Hematopoietic multipotent progenitor cell (in vitro differentiated cells): ENCODE data around the gene NQO2. TPM values are rescaled to one million over a fixed set of nuclear protein-coding genes. Genes with fewer than 3 reads are reported as not detected.

Experiments used
- DNase-seq, 3 donors: peaks; one replicate each; pipeline ENCODE4 v3.0.0-alpha.2; 2011 to 2015; ENCODE audit warnings: low read depth in 2 of 3, low spot score in 2 of 3
- total RNA-seq: library from RNA; depleted of rRNA; stranded (reverse); fragments of >200 nt; gene quantifications from one replicate; pipeline ENCODE4 v1.2.3, GENCODE V29; 2012

NQO2 gene, protein sequence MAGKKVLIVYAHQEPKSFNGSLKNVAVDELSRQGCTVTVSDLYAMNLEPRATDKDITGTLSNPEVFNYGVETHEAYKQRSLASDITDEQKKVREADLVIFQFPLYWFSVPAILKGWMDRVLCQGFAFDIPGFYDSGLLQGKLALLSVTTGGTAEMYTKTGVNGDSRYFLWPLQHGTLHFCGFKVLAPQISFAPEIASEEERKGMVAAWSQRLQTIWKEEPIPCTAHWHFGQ
- total RNA-seq, result 21.8 TPM

DNA sequence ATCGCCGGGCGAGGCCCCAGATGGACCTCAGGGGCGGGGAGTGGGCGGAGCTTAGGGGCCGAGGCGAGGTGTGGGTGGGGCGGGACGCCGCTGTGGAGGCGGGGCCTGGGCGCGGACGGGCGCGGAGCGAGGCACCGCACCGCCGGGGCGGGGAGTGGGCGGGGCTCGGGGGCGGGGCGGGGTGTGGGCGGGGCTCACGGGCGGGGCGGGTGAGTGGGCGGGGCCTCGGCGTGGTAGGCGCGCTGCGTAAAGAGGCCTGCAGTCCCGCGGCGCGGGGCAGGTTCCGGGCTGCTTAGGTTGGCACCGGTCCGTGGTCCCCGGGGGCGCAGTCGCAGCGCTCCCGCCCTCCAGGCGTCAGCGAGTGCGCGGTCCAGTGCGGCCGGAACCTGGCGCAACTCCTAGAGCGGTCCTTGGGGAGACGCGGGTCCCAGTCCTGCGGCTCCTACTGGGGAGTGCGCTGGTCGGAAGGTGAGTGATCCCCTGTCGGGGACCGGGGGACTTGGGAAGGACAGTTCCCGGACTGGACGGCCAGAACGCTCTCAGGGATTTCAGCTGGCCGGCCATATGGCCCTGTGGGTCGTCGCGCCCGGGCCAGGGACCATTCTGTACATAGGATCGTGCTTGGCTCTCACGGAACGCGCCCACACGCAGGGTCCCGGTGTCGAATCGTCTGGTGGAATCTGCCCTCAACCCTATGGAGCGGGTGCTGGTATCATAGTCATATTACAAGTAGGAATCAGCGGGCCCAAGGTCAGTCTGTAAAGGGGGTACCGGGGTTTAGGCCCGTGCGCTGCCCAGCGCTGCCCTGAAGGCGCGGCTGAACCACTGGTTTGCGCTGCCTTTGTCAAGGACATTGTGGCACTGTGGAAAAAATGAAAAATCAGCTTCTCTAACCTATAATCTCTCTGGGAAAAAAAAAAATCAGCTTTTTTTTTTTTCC, at the start of gene NQO2:
Gene NQO2 (plus strand): TSS at position 277 of the 940 bp plus-strand sequence. CDS start 6,659 bp downstream, outside the sequence.
- peak; percentile 78 to 85 (median 84) for DNase-seq

DNA sequence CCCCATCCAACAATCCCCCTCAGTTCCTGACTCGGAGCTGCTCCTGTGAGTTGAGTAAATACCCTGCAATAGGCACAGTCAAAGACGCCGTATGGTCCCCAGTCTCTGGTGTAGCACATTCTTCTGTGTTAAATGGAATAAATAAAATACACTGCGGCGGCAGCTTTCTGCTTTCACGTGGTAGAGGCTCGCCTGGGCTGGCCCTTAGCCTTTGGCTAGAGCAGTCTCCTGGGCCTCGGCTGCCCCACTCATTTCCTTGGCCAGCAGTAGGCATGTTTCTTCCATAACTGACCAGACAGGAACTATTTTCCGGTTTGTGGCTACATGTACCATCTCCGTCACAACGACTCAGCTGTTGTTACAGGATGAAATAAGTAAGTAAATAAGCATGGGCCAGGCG, 49.0 kb upstream of the NQO2 start:
- DNase-seq, result no peak

DNA sequence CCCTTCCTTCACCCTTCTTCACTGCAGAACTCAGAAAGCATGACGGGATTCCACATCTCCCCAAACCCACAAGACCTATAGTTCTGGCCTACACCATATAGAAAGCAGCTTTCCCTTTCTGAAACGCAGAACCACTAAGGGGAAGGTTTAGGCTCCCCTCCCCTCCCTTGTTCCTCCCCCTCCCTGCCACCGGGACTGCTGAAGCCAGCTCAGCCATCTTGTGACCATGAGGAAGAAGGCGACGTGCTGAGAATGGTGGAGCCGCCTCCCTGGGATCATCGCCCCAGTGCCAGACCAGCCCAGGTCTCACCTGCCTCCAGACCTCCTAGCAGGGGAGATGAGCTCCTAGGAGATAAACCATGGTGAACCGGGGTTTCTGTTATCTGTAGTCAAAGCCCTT, 48.0 kb upstream of the NQO2 start:
- DNase-seq, result peak in 1 of 3 donors; percentile 76

DNA sequence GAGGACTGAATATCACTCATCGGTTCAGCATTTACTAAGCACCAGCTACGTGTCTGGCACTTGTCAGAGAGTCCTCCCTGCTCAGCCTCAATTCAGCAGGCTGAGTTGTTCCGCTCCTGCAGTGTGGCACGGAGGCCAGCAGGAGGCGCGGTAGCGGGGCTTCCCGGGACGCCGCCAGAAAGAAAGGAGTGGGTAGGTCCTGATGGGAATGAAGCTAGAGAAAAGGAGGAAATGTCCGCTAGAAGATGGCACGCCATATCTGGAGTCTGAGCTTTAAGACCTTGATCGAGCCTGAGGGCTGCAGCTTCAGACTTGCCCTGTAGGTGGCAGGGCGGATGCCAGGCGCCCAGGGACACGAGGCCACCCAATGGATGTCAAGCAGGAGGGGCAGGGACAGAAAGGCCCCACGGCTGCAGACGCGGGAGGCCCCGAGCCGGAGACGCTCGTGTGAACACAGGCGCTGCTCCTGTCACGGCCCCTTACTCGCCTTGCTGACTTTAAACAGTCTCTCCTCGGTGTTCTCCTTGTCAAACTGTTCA, 47.1 kb upstream of the NQO2 start:
- DNase-seq, result peak in 2 of 3 donors; percentile 77 to 83

DNA sequence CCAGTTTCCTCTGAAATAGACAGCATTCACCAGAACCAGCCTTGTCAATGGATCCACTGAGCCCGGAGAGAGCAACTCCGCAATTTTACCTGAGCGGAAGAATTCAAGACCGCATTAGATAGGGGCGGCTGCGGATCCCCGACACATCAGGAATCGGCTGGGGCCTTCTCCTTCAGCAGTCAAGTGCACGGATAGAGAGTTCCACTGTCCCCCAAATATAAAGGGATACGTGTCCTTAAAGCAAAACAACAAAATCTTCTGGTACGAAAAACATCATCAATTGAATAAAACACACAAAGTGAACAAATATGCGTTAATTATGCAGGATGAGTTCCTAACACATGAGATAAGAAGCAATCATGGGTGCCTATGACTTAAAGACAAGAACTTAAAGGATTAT, 46.6 kb upstream of the NQO2 start:
- DNase-seq, result no peak

DNA sequence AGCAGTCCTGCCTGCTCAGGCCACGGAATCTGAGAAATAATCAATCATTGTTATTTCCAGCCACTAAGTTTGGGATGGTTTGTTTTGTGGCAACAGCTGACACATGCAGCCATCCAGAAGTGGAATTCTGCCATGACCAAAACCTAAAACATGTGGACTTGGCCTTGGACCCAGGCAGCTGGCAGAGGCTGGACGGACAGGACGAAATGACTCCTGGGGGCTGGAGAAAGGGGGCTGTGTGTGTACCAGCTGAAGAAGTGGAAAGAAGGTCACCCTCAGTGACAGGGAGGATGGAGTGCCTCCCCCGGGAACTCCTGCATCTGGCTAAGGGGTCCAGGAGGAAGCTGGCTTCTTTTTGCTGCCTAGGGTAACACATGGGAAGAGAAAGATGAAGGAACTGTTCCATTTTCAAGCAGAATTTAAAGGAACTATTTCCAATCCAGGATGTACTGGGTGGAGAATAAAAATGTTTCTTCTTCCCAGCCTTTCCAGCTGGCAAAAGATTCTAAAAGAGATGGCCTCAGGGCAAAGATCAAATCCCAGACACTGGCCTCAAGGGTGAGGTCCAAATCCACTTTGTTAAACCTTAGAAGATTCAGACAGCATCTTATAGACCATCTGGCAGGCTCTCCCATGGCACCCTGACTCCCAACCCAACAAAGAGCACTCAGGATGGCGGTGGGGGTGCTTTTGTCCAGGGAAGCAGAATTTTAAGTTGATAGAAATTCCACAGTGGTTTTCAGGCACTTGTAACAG, 42.6 kb upstream of the NQO2 start:
- no peak for DNase-seq

DNA sequence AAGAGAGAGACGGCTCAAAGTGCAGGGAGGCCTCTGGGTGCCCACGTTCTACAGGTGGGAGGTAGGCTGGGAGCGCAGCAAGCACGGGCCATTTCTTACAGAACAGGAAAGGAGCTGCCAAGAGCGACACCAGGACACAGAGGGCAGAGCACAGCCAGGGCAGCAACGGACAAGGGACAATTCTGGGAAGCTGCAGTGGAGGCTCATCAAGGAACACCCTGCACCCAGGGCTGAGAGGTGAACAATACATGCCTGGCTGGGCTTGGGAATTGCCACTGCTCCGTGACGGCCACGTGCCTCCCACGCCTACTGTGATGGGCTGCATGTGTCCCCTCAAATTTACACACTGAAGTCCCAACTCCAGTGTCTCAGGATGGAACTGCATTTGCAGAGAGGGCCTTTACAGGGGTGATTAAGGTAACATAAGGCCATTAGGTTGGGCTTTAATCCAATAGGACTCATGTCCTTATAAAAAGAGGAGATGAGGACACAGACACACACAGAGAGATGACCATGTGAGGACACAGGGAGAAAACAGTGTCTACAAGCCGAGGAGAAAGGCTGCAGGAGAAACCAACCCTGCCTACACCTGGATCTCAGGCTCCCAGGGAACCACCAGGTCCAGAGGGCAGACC, 41.9 kb upstream of the NQO2 start:
- DNase-seq, result no peak

DNA sequence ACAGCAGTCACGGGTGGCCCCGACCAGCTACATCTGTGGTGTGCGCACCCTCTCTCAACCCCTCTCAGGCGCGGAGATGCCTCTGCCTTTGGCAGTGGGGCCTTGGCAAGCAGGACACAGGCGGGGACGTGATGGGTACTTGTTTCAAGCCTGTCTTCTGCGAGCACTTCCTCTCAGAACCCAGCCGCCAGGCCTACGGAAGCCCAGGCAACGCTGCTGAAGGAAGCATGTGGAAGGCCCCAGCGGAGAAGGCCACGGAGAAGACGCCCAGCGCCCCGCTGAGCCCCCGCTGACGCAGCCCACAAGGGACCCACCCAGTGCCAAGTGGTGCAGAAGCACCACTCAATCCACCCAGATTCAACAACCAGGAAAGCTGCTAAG, 41.4 kb upstream of the NQO2 start:
- DNase-seq, result peak in 2 of 3 donors; percentile 63 to 76

DNA sequence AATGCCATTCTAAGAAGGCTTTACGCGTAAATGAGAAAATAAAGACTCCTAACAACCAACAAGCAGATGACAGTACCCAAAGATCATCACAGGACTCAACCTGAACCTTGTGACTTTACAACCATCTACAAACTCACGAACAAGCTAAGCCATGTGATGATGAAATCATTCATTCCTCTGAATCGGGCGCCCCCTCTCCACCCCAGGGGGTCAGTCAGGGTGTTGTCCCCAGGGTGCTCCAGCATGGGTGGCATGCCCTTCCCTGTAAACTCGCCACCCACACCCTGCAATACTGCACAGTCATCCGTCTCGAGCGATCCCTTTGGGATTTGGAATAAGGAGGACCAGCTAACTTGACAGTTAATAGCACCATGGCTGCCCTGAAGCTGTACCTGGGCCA, 40.9 kb upstream of the NQO2 start:
- DNase-seq, result no peak

DNA sequence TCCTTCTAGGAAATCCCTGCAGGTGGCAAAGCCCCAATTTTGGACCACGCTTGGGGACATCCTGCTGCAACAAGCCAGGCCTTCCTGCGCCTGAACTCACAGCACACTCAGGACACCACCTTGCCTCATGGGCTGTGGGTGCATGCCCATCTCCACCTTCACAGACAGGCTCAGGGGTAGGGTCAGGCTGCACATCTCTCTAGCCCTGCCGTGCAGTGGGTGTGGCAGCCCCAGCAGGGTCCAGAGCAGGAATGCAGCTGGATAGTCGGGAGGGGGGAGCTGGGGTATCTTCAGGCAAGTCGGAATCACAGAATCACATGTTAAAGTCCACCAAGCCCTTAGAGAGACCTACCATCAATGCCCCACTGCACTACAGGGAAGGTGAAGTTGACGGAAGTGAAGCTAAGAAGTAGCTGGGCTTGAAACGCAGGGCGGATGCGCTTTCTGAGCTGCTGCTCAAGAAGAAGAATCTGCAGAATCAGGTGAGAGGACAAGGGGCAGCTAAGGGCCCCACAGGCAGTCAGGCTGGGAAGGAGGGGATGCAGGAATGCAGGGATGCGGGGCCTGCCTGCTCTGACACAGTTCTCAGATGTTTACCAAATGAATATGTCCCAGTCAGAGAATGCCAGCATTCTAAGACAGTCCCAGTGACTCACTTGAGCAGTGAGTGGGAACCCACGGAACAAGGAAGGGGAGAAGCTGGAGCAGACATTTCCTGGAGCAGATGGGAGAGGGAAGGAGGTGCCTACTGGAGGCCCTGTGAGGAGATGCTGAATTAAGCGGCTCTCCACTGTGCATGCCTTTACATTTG, 39.6 kb upstream of the NQO2 start:
- DNase-seq, result no peak

DNA sequence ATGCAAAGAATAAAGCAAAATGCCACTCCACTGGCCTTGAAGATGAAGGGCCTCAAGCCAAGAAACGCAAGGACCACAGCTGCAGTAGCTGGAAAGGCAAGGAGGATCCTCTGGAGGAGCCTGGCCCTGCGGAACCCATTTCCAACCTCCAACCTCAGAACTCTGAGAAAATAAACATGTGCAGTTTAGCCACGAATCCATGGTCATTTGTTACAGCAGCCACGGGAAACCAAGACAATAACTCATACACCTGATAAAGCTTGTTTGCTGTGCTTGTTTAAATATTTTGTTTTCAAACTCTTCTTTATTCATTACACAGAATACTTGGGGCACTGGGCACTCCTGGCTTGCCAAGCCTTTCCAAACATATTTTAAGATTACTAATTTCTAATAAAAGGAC, 38.8 kb upstream of the NQO2 start:
- DNase-seq, result no peak

DNA sequence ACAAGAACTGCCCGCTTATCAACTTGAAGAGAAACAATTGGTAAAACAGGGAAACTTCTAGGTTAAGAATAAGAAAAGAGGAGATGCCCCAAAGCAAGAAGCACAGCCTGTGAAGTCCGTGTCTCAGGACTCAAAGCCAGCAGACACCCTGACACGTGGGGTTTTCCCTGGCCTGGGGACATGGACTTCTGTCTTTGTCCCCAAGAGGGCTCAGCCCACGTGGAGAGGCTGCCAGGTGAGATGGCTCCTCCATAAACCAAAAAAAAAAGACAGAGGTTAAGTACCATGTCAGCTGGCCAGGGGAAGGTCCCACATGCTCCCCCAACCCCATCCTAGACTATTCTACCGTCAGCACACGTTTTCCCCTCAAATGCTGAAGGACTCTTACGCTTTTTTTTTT, 38.2 kb upstream of the NQO2 start:
- no peak for DNase-seq

DNA sequence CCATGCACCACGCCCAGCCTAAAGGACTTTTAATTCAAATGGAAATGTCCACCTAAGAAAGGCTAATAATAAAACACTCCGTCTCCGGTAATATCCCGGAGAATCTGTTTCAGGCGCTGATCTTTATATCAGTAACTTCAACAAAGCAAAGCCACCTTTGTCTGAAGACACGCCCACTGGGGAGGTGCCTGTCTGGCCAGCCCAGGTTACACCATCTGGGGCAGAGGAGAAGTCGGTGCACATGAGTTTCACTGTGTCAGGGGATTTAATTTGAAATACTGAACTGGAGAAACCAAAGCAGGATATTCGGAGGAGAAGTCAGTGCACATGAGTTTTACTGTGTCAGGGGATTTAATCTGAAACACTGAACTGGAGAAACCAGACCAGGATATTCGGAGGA, 37.7 kb upstream of the NQO2 start:
- no peak for DNase-seq

DNA sequence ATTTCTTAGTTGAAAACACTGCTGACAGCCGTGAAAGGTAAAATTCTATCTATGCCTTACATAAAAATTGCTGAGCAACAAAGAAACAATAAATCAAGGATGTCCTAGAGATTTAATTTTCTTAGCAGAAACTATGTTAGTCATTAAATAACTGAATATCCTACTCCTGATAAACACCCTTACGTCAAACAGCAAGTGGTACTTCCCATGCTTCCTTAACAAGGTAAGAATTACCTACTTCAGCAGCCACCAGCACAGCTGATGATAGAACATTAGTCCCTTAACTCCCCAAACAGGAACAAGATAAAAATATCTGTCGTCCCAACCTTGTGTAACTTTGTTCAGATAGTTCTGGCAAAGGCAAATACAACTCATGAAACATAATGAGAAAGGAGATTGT, 37.1 kb upstream of the NQO2 start:
- DNase-seq, result no peak

DNA sequence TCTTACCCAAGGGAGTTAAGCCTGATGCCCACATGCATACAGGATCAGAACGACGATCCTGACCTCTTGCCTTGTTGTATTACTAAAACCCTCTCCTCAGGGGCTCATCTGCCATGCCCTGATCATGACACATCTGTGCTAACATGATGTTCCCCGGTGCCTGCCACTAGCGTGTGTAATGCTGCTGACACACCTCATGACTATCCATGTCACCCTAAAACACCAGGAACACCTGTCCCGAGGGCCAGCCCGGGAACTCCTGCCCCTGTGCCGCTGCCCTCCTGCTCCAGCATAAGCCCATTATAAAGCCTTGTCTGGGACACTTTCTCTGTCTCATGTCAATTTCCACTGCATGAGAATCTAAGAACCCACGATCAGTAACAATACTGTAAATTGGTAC, 35.9 kb upstream of the NQO2 start:
- no peak for DNase-seq

DNA sequence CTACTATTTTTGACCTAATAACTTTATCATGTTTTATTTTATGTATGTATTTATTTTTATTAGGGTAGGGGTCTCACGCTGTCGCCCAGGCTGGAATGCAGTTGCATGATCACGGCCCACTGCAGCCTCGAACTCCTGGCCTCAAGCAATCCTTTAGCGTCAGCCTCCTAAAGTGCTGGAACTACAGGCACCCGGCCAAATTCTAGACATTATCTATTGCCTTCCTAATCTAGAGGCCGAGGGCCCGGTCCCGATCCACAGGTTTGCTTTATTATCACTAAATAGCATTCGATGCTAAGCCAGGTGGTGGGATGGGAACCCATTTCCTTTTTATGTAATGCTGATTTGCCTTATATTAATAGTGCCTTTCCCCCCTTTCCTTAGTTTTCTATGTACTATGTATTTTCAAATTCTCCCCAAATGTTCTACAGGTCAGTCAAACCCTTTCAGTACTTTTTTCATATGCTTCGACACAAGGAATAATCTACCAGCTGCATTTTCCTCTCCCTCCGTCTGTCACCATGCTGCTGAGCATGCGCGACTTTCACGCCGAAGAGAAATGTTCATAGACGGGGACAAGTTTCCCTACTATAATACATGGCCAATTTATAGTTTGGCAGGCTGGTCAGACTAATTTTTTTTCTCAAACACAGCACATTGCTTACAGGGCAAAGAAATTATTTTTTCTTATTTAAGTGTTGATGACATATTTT, 34.7 kb upstream of the NQO2 start:
- no peak for DNase-seq

DNA sequence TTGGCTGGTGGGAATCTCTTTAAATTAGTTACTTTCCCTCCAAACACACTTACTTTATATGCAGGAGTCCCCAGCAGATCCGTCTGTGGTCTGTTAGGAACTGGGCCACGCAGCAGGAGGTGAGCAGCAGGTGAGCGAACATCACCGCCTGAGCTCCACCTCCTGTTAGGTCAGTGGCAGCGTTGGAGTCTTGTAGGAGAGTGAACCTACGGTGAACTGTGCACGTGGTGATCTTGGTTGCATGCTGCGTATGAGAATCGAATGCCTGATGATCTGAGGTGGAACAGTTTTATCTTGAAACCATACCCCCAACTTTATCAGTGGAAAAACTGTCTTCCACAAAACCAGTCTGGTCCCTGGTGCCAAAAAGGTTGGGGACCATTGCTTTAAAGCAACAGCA, 33.3 kb upstream of the NQO2 start:
- DNase-seq, result no peak

DNA sequence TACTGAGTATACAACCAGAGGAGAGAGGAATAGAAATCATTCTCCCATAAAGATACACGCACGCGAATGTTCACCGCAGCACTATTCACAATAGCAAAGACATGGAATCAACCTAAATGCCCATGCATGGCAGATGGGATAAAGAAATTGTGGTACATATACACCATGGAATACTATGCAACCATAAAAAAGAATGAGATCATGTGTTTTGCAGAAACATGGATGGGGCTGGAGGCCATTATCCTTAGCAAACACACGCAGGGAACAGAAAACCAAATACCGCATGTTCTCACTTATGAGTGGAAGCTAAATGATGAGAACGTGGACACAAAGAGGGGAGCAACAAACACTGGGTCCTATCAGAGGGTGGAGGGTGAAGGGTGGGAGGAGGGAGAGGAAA, 31.8 kb upstream of the NQO2 start:
- DNase-seq, result no peak

DNA sequence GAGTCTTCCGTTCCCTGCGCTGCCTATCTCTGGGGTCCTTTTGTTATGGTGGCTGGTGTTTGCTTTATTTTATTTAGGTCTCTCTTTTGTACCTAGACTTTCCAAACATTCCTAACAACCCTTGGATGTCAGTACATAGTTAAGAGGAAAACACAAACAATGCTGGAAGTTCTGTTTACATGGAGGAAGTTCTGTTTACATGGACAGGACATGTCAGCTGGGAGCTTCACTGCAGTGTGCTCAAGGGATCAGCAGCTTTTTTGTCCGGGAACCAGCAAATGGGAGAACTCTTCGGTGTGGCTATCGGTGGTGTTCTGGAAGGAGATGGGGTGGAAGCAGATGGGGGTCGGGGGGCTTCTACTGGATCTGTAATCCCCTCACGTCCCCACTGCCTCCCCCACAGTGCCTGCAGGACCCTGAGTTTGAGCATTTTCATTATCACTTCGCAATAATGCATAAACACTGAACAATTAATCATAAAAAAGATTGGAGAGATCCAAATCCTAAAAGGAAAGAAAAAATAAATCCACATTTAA, 31.0 kb upstream of the NQO2 start:
- no peak for DNase-seq
